CD4-positive, alpha-beta T cell treated with Interleukin-1 beta for 1 hour (primary cell): Measurements from ENCODE around the gene NIF3L1.
A peak's percentile ranks its signal among the peaks of the same experiment; 100 is the strongest.

Experiments
- DNase-seq, 2 donors: peaks; one replicate each; pipeline ENCODE4 v3.0.0-alpha.2; 2020 to 2022

The NIF3L1 gene

DNA sequence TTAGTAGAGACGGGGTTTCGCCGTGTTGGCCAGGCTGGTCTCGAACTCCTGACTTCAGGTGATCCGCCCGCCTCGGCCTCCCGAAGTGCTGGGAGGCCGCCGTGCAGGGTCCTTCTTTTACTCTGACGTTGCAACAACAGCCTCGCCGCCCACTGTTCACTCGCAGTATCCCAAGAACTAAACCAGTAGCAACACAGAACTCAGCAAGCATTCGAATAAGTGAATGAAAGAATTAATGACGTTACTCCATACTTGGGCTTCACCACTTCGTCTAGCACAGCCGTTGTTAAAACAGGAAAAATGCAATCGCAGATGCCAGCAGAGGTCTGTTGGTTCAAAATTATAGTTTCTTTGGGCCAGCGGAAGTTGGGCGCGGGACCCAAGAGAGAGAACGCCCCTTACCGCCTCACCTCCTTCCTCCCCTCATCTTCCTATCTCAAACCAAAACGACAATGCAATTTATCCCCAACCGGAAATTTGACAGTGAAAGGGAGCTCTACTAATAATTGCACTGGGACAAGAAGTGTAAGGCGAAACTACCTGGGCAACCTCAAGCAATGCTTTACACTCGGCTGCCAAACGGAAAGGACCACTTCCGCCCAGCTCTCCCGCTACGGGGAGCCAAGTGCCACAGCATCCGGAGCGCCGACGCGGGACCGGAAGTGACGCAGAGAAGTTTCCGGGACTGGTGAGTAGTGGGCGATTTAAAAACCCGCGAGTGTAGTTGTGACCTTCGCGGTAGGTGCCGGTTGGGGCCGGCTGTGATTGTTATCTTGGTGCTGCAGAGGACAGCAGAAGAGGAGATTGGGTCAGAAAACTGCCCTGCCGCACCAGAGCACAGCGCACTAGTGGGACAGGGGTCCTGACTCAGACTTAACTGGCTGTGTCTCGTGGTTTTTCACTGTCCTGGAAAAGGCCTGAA lies at the start of gene NIF3L1, which contains the start of gene PPIL3:
NIF3L1 (plus strand) TSS at position 668 of the 922 bp plus-strand sequence. CDS start 2,573 bp downstream, outside the sequence.
PPIL3 (minus strand) TSS at position 374 of the 922 bp plus-strand sequence. CDS start 1,462 bp downstream, outside the sequence.
- DNase-seq, result peak; percentile 97

GRCh38 chr2:200839513-200839912 lies 49.7 kb upstream of the NIF3L1 start:
- DNase-seq, result no peak

DNA sequence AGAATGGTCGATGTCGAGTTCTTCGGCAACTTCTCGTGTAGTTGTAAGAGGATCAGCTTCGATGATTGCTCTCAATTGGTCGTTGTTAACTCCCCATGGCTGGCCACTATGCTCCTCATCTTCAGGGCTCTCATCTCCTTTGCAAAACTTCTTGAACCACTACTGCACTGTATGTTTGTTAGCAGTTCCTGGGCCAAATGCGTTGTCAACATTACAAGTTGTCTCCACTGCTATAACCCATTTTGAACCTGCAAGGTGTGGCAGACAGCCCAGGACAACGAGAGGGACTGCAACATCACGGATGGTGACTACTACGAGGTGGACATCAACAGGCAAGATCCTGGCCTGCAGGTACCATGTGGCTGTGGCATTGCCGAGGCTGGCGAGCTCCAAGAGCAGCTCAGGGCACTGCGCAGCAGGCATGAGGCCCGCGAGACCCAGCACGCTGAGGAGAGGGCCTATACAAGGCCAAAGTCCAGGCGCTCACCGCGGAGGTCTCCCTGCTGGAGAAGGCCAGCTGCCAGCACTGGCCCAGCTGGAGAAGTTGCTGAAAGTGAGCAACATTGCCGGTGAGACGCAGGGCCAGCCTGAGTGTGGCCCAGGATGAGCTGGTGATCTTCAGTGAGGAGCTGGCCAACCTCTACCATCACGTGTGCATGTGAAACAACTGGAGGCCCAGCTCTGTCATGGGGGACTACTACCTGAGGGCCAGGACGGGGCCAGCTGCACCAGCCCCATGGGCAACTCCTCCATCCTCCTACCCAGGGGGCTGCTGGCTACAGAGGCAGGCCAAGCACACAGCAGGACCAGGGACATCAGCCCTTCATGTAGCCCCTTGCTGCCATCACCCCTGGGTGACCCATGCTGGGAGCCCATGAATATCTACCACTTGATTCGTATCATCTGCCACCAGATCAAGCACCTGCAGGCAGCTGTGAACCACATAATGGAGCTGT lies 44.9 kb upstream of the NIF3L1 start:
- no peak for DNase-seq

- DNase-seq, result no peak
Observed at GRCh38 chr2:200845194-200845593, 44.0 kb upstream of the NIF3L1 start.

DNA sequence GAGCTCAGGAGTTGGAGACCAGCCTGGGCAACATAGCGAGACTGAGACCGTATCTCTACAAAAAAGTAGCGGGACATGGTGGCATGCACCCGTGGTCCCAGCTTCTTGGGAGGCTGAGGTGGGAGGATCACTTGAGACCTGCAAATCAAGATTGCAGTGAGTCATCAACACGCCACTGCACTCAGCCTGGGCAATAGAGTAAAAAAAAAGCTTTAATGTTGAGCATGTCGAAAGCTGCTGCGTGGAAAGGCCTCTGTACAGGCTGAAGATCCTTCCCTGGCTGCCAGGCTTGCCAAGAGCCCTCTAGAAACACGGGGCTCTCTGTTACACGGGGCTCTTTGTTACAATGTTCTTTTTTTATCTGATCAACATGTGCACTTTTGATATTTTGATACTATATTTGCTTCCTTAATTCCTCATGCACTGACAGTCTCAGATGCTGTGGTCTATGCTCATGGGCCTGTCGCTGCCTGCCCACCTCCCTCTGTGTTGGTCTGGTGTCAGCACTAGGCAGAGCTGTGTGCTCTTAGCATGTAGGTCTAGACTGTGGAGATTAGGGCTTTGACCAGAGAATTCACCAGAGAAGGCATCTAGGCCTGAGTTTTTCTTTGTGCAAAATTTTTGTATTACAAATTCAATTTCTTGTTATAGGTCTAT lies 43.4 kb upstream of the NIF3L1 start:
- no peak for DNase-seq

GRCh38 chr2:200847269-200847668 lies 41.9 kb upstream of the NIF3L1 start:
- no peak for DNase-seq

GRCh38 chr2:200847939-200848338 lies 41.2 kb upstream of the NIF3L1 start:
- DNase-seq, result no peak

DNA sequence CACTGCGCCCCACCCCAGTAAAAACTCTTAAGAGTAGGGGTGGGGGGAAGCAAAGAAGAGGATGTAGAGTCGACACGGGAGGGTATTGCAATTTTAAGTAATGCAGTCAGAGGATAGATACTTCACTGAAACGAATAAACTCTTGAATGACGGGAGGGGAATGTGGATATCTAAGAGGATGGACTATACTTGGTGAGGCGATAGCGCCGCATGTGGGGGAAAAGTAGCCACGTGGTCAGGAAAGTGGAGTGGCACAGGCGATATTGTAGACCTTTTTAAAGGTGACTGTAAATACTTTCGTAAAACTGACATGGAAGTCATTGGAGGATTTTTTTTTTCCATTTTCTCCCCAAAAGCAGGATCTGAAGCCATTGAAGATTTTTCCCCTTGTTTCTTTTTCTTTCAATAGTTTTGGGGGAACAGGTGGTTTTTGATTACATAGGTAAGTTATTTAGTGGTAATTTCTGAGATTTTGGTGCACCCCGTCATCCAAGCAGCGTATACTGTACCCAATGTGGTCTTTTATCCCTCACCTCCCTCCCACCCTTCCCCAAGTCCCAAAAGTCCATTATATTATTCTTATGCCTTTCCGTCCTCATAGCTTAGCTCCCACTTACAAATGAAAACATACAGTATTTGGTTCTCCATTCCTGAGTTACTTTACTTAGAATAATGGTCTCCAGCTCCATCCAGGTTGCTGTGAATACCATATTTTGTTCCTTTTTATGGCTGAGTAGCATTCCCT lies 38.5 kb upstream of the NIF3L1 start:
- DNase-seq, result no peak

DNA sequence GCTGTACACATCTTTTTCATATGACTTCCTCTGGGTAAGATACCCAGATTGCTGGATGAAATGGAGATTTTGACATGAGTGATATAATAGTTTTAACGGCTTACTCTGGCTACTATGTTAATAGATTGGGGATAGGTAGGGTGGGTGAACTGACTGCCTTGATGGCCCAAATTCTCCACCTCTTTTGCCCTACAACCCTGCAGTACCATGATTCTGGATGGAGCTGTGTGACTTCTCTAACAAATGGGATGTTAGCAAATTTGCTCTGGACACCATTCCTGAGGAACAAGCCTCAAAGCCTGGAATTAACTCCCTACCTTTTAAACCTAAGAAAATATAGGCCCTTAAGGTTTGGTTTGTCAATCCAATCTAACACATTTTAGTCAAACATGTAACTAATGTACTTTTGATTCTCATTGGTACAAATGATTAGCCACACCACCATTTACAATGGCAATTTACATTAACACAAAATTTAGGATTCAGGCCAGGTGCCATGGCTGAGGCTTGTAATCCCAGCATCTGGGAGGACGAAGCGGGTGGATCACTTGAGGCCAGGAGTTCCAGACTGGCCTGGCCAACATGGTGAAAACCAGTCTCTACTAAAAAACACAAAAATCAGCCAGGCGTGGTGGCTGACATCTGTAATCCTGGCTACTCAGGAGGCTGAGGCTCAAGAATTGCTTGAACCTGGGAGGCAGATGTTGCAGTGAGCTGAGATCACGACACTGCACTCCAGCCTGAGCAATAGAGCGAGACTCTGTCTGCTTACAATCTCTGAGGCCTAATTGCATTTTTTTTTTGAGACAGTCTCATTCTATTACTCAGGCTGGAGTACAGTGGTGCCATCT lies 37.5 kb upstream of the NIF3L1 start:
- no peak for DNase-seq

DNA sequence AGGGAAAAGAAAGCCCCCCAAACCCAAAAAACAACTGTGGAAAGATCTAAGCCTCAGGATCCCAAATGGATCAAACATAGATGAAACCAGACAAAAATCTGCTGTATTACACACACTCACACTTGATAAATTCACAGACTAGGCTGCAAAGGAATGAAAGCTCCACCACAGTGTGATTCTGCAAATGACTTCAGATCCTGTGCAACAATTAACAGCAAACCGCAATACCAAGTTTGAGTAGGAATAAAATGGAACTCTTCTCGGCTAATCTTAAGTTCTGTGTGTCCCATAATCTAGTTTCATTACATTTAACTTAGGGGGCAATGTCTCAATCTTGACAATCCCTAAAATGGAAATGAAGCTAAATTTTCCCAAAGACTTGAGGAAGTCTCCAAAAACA lies 36.6 kb upstream of the NIF3L1 start:
- DNase-seq, result no peak

GRCh38 chr2:200856806-200857205 lies 32.4 kb upstream of the NIF3L1 start:
- no peak for DNase-seq

- DNase-seq, result peak in 1 of 2 donors; percentile 51
Observed at GRCh38 chr2:200860092-200860795, 28.9 kb upstream of the NIF3L1 start.

DNA sequence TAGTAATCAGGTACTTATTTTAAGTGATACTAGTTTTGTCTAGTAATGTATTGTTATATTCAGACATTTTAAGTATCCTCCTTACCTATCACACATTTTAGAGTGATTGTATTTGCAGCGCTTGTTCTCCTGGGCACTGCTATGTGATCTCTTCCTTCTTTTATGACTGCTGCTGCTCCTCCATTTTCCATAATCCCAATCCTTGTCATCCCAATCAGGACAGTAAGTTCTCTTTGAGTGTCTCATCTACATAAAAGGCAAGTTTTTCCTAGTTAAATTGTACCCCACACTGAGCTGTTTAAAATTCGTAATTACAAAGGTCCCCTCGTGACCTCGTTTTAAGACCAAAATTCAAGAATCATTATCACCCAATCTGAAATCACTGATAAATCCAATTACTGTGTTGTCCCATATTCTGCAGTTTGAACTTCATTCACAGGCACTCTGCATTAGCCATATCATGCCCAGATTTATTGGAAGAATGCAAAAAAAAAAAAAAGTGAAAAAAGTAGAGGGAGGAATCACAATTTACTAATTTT lies 27.5 kb upstream of the NIF3L1 start:
- no peak for DNase-seq

DNA sequence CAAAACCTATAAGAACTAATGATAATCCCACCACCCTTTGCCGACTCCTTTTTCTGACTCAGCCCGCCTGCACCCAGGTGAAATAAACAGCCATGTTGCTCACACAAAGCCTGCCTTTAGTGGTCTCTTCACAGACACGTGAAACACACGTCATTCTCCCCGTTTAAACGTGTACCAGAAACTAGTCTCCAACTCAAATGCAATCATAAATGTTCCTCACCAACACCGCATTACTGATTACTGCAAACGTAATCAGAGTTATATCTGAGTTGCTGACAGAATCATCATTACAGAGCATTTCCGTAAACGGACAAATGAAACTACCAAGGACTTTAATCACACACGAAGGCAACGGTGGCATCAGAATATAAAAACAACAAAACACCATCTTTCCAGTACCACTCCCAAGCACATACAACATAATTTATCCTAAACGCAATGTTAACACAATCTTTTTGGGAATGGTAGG lies 26.6 kb upstream of the NIF3L1 start:
- peak; percentile 61 to 78 for DNase-seq

- DNase-seq, result peak in 1 of 2 donors; percentile 31
Observed at GRCh38 chr2:200863782-200864175, 25.4 kb upstream of the NIF3L1 start.

GRCh38 chr2:200864176-200865034 lies 24.8 kb upstream of the NIF3L1 start, which contains the start of gene CLK1:
CLK1 (minus strand) TSS chr2:200864658; CDS start chr2:200861862, 2,796 bp downstream.
- peak; percentile 96 to 97 for DNase-seq

GRCh38 chr2:200869014-200869413 lies 20.2 kb upstream of the NIF3L1 start:
- no peak for DNase-seq

DNA sequence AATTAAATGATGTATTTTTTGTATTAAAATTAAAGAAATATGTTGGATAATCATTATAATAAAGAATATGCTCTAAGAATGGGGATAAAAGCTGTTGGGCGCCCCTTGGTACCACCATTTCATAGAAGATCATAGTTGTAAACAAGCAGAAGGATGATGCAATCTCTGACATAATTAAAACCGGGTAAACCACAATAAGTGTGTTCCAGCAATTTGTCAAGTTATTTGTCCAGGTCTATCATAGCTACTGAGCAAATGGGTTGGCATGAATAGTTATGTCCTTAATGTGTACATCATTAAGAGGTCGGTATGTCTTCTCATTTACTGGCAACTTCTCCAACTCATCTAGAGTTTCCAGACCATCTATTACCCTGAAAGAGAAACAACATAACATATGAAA lies 18.0 kb upstream of the NIF3L1 start:
- DNase-seq, result no peak

DNA sequence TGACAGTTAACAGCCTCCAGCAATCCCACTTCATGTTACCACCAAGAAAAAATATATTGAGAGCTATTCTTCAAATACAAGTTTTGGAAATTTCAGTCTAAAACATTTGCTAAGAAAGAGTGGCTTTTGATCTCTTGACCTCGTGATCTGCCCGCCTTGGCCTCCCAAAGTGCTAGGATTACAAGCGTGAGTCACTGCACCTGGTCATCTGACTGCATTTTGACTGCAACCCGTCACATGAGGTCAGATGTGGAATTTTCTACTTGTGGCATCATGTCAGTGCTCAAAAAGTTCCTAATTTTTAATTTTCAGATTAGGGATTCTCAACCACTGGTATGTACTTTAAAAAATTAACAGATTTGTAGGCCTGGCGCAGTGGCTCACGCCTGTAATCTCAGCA lies 15.6 kb upstream of the NIF3L1 start:
- DNase-seq, result no peak
